ENCODE data around the gene GULP1.

- no peak for TF ChIP-seq POLR2AphosphoS5 (IDR thresholded peaks at IDR 0.05)
- TF ChIP-seq, protein P1, sequence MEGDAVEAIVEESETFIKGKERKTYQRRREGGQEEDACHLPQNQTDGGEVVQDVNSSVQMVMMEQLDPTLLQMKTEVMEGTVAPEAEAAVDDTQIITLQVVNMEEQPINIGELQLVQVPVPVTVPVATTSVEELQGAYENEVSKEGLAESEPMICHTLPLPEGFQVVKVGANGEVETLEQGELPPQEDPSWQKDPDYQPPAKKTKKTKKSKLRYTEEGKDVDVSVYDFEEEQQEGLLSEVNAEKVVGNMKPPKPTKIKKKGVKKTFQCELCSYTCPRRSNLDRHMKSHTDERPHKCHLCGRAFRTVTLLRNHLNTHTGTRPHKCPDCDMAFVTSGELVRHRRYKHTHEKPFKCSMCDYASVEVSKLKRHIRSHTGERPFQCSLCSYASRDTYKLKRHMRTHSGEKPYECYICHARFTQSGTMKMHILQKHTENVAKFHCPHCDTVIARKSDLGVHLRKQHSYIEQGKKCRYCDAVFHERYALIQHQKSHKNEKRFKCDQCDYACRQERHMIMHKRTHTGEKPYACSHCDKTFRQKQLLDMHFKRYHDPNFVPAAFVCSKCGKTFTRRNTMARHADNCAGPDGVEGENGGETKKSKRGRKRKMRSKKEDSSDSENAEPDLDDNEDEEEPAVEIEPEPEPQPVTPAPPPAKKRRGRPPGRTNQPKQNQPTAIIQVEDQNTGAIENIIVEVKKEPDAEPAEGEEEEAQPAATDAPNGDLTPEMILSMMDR (IDR thresholded peaks at IDR 0.05 in 8 of 11, conservative IDR thresholded peaks at IDR 0.05 in 3 of 11), result no peak
These were observed 157.9 kb downstream of the GULP1 start for GRCh38 chr2:188449561-188449960.

Data from spleen (tissue), 7 donors.